ENCODE data around the gene OTUD3.

OTUD3 gene

DNA sequence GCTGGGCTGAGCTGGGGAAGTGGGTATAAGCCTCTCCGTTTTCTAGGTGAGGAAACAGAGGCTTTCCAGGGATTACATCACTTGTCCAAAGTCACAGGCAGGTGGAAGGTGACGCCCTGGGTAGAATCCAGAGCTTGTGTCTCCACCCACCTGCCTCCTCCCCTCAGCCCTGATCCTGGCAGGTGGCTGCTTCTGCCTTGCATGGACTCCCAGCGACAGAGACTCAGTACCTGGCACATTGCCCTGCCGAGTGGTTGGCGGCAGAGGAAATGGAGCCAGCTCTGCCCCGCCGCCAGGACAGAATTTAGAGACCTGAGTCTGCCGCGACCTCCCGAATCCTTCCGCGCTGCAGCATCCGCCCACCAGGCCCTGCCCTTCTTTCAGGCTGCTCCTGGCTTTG lies 39.1 kb downstream of the OTUD3 start:
- no peaks in the 10 kb centered on the region for H3K79me2 ChIP-seq (ENCODE audit: insufficient read depth, low read length)
- no peak overlapping the region for H3K9ac ChIP-seq (ENCODE audit: low read length)

DNA sequence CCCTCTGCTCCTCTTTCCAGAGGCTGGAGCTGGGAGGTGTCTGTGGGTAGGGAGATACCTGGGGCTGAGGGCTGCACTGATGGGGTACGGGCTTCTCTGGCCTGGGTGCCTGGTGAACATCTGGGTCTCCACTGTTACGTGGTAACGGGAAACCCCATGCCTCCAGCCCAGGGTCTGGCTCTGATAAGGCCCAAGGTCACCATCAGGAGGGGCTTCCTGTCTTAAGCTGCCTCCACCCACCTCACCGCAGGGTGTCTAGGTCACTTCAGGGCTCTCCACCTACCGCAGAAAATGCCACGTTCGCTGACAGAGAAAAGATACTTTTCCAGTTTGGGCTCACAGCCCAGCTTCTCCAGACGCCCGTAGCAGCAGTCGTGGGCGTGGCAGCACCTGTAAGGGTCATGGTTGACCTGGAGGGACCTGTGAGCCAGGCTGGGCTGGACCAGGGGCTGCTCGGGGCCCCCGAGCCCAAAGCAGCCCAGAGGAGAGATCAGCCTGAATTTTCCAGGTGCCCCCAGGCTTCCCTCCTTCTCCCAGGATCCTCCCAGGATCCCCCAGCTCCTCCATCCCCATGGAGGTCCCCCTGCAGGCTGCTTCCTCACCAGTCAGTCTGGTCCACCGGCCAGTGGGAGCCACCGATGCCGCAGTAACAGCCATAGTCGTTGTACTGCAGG lies 40.0 kb downstream of the OTUD3 start:
- H3K4me2 ChIP-seq (ENCODE audit: low read depth, low read length, poor library complexity, severe bottlenecking), result no peak overlapping the region
- H3K36me3 ChIP-seq (ENCODE audit: low read length), result no peaks in the 10 kb centered on the region
- H4K20me1 ChIP-seq (ENCODE audit: low read depth, low read length), result no peaks in the 10 kb centered on the region
- H3F3A ChIP-seq (ENCODE audit: insufficient read depth), result no peaks in the 10 kb centered on the region
- no peak overlapping the region for H3K27ac ChIP-seq (ENCODE audit: low read depth, low read length)
- no peak overlapping the region for H2AFZ ChIP-seq (ENCODE audit: low read depth, low read length, severe bottlenecking)
- H3K9me3 ChIP-seq (ENCODE audit: insufficient read depth, low read length), result no peaks in the 10 kb centered on the region
- H3K9me2 ChIP-seq (replicated peaks; ENCODE audit: insufficient read depth, low read length), result no peaks in the 10 kb centered on the region
- H3K27me3 ChIP-seq (ENCODE audit: low read length), result no peaks in the 10 kb centered on the region
- no peak overlapping the region for H3K4me3 ChIP-seq (ENCODE audit: insufficient read depth, low read length, poor library complexity, severe bottlenecking)
- no peak overlapping the region for H3K9ac ChIP-seq (ENCODE audit: low read length)
- no peak for TF ChIP-seq EZH2phosphoT487 (conservative IDR thresholded peaks at IDR 0.05; ENCODE audit: low read length)
- TF ChIP-seq, protein P1, sequence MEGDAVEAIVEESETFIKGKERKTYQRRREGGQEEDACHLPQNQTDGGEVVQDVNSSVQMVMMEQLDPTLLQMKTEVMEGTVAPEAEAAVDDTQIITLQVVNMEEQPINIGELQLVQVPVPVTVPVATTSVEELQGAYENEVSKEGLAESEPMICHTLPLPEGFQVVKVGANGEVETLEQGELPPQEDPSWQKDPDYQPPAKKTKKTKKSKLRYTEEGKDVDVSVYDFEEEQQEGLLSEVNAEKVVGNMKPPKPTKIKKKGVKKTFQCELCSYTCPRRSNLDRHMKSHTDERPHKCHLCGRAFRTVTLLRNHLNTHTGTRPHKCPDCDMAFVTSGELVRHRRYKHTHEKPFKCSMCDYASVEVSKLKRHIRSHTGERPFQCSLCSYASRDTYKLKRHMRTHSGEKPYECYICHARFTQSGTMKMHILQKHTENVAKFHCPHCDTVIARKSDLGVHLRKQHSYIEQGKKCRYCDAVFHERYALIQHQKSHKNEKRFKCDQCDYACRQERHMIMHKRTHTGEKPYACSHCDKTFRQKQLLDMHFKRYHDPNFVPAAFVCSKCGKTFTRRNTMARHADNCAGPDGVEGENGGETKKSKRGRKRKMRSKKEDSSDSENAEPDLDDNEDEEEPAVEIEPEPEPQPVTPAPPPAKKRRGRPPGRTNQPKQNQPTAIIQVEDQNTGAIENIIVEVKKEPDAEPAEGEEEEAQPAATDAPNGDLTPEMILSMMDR (IDR thresholded peaks at IDR 0.05; ENCODE audit: insufficient read depth, low read length, poor library complexity, severe bottlenecking), result no peak
- no peaks in the 10 kb centered on the region for H3K79me2 ChIP-seq (ENCODE audit: insufficient read depth, low read length)

More for the DNA sequence above, 39.1 kb downstream of the OTUD3 start:
- TF ChIP-seq, protein P1 (IDR thresholded peaks at IDR 0.05; ENCODE audit: insufficient read depth, low read length, poor library complexity, severe bottlenecking), result no peak
- Histone ChIP-seq H3K36me3 (ENCODE audit: low read length) (no peaks in the 10 kb centered on the region), H3F3A (ENCODE audit: insufficient read depth) (no peaks in the 10 kb centered on the region), H3K27me3 (ENCODE audit: low read length) (no peaks in the 10 kb centered on the region), H3K27ac (ENCODE audit: low read depth, low read length) (no peak overlapping the region), H3K4me3 (ENCODE audit: insufficient read depth, low read length, poor library complexity, severe bottlenecking) (no peak overlapping the region), H3K9me2 (replicated peaks; ENCODE audit: insufficient read depth, low read length) (no peaks in the 10 kb centered on the region), H3K9me3 (ENCODE audit: insufficient read depth, low read length) (no peaks in the 10 kb centered on the region), H3K4me2 (ENCODE audit: low read depth, low read length, poor library complexity, severe bottlenecking) (no peak overlapping the region), H4K20me1 (ENCODE audit: low read depth, low read length) (no peaks in the 10 kb centered on the region), H2AFZ (ENCODE audit: low read depth, low read length, severe bottlenecking) (no peak overlapping the region)

- Histone ChIP-seq H3K9ac (ENCODE audit: low read length) (no peak within 1 kb of the TSS), H3K27ac (ENCODE audit: low read depth, low read length) (no peak within 1 kb of the TSS), H3F3A (ENCODE audit: insufficient read depth) (no peaks in the 10 kb centered on the region), H4K20me1 (ENCODE audit: low read depth, low read length) (no peaks in the 10 kb centered on the region), H3K9me3 (ENCODE audit: insufficient read depth, low read length) (no peaks in the 10 kb centered on the region), H3K27me3 (ENCODE audit: low read length) (no peaks in the 10 kb centered on the region), H3K4me2 (ENCODE audit: low read depth, low read length, poor library complexity, severe bottlenecking) (no peak within 1 kb of the TSS), H3K79me2 (ENCODE audit: insufficient read depth, low read length) (no peaks in the 10 kb centered on the region), H3K36me3 (ENCODE audit: low read length) (no peaks in the 10 kb centered on the region), H3K4me3 (ENCODE audit: insufficient read depth, low read length, poor library complexity, severe bottlenecking) (no peak within 1 kb of the TSS), H2AFZ (ENCODE audit: low read depth, low read length, severe bottlenecking) (no peak within 1 kb of the TSS), H3K9me2 (replicated peaks; ENCODE audit: insufficient read depth, low read length) (no peaks in the 10 kb centered on the region)
- no peak for TF ChIP-seq EZH2phosphoT487 (conservative IDR thresholded peaks at IDR 0.05; ENCODE audit: low read length)
- TF ChIP-seq, protein P1 (IDR thresholded peaks at IDR 0.05; ENCODE audit: insufficient read depth, low read length, poor library complexity, severe bottlenecking), result no peak
Observed at GRCh38 chr1:19923137-19923952, 41.1 kb downstream of the OTUD3 start, which contains the start of gene PLA2G2E. PLA2G2E (minus strand) TSS chr1:19923617; CDS start chr1:19923559, 58 bp downstream.
